ENCODE results near the gene YAP1.

Gene YAP1

DNA sequence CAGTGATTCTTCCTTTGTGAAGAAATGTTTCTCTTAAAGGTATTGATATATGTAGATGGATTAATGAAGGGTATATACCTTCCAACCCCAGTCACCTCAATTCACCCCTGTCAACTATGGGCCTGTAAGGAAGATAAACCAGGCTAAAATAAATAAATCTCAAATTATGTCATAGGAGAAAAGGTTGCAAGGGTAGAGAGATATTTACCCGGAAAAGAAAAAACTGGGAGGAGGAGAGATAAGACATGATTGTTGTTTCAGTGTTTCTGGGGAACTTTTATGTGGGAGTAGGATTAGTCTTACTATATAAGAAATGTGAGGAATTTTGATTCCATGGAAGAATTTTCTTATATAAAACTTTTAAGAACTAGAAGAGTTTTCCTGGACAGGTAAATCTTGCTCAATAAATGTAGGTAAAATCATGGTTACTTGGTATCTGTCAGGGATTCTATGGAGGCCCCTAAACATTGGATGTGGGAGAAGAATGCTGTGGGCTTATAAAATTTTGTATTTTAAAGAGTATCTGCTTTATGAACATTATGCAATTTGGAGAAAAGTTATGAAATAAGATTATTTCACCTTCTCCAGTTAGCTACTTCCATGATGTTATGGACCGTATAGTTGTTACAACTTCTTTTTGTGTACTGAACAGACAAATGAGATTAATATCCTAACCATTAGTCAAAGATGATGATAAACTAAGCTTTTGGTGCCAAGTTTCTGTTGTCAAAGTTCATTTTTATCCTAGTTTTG, 6.4 kb downstream of the YAP1 start:
- H3K4me1 ChIP-seq (ENCODE audit: control insufficient read depth, insufficient read depth, low read length) = peaks cover 50% of the 10 kb centered on the region

DNA sequence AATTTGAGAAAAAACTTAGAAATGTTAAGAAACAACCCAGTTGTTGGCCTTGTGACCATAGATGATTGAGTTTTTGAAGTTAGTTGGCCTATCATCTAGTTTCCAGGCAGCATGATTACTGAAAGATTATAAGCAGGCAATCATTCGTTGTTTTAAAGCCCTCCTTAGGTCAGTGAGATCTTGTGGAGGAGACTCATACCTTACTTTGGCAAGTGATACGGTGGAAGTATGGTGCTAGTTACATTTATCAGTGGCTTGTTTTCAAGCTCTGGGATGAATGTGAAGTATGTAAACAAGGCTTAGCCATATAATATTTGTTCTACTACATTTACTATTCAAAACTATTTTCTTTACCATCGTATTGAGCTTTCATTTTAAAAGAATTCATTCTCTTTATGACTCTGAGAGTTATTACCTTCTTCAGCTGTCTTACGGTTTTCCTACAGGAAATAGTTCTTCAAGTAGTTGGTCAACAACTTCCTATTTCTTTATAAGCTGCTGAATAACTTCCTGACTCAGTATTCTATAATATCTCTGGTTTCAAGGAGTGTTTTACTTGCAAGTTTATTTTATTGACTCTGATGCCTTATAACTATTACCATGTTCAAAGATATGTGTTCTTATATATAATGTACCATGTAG, 7.3 kb downstream of the YAP1 start:
- Histone ChIP-seq H3K9me3 (ENCODE audit: control insufficient read depth, low read length) (no peaks in the 10 kb centered on the region), H3K27me3 (ENCODE audit: control insufficient read depth, insufficient read depth, low read length, poor library complexity, severe bottlenecking) (peaks cover 7% of the 10 kb centered on the region), H3K4me3 (ENCODE audit: insufficient read depth, low read depth, low read length) (no peak overlapping the region), H3K4me1 (ENCODE audit: control insufficient read depth, insufficient read depth, low read length) (peaks cover 50% of the 10 kb centered on the region), H3K27ac (ENCODE audit: insufficient read depth, low read depth, low read length, poor library complexity, severe bottlenecking) (no peak overlapping the region), H3K36me3 (ENCODE audit: control insufficient read depth, insufficient read depth, low read length) (no peaks in the 10 kb centered on the region)
- 78 to 81% methylated on average over 4 of the region's 4 CpGs for WGBS, 2 experiments

More for the DNA sequence above, 6.4 kb downstream of the YAP1 start:
- Histone ChIP-seq H3K27me3 (ENCODE audit: control insufficient read depth, insufficient read depth, low read length, poor library complexity, severe bottlenecking) (peaks cover 7% of the 10 kb centered on the region), H3K4me3 (ENCODE audit: insufficient read depth, low read depth, low read length) (no peak overlapping the region), H3K36me3 (ENCODE audit: control insufficient read depth, insufficient read depth, low read length) (no peaks in the 10 kb centered on the region), H3K27ac (ENCODE audit: insufficient read depth, low read depth, low read length, poor library complexity, severe bottlenecking) (no peak overlapping the region), H3K9me3 (ENCODE audit: control insufficient read depth, low read length) (no peaks in the 10 kb centered on the region)
- WGBS, 2 experiments = 93 to 95% methylated on average over 1 to 2 of the region's 2 CpGs

DNA sequence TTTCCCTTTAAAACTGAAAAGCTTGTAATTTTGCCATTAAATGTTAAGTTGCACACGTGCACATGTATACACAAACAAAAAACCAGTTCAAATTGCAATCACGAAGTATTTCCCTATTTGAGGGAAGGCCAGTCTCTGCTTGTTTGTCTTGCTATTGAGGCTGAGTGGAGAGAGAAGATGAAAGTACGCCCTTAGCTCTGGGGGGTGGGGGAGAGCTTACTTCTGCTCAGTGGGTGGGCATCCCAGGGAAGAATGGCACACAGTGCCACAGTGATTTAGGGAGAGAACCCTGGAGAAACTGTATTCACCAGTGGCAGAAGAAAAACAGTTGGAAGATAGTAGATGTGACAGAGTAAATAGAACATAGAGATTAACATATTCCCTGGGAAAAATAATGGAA, 8.7 kb downstream of the YAP1 start:
- Histone ChIP-seq H3K27ac (ENCODE audit: insufficient read depth, low read depth, low read length, poor library complexity, severe bottlenecking) (no peak overlapping the region), H3K4me3 (ENCODE audit: insufficient read depth, low read depth, low read length) (peak overlapping the region; percentile 5), H3K36me3 (ENCODE audit: control insufficient read depth, insufficient read depth, low read length) (peaks cover 2% of the 10 kb centered on the region), H3K27me3 (ENCODE audit: control insufficient read depth, insufficient read depth, low read length, poor library complexity, severe bottlenecking) (peaks cover 7% of the 10 kb centered on the region), H3K9me3 (ENCODE audit: control insufficient read depth, low read length) (no peaks in the 10 kb centered on the region), H3K4me1 (ENCODE audit: control insufficient read depth, insufficient read depth, low read length) (peaks cover 46% of the 10 kb centered on the region)
- WGBS, 2 experiments = 0 to 5% methylated on average over 1 to 3 of the region's 3 CpGs

DNA sequence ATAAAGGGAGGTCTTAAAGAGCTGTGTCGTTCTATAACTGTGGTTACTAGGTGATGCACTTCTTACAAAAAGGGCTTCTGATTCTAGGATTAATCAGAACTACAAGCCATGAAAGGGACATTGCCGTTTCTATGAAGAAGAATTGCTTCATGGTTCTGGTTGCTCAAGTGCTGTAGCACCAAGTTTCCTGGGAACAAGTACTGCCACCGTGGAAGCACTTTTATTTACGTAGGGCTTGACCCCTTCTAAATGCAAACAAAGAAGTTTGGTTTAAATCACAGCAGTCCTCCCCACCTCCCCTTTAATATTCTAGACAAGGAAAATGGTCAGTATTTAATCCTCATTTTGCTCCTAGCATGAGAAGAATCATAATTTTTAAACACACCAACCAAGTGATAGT, 9.8 kb downstream of the YAP1 start:
- H3K4me1 ChIP-seq (ENCODE audit: control insufficient read depth, insufficient read depth, low read length) = peaks cover 36% of the 10 kb centered on the region
- H3K27me3 ChIP-seq (ENCODE audit: control insufficient read depth, insufficient read depth, low read length, poor library complexity, severe bottlenecking) = peaks cover 7% of the 10 kb centered on the region
- peak overlapping the region; percentile 72 for H3K27ac ChIP-seq (ENCODE audit: insufficient read depth, low read depth, low read length, poor library complexity, severe bottlenecking)
- WGBS, 2 experiments = 24 to 27% methylated on average over 4 of the region's 4 CpGs
- H3K36me3 ChIP-seq (ENCODE audit: control insufficient read depth, insufficient read depth, low read length) = peaks cover 7% of the 10 kb centered on the region
- no peak overlapping the region for H3K4me3 ChIP-seq (ENCODE audit: insufficient read depth, low read depth, low read length)
- H3K9me3 ChIP-seq (ENCODE audit: control insufficient read depth, low read length) = no peaks in the 10 kb centered on the region

DNA sequence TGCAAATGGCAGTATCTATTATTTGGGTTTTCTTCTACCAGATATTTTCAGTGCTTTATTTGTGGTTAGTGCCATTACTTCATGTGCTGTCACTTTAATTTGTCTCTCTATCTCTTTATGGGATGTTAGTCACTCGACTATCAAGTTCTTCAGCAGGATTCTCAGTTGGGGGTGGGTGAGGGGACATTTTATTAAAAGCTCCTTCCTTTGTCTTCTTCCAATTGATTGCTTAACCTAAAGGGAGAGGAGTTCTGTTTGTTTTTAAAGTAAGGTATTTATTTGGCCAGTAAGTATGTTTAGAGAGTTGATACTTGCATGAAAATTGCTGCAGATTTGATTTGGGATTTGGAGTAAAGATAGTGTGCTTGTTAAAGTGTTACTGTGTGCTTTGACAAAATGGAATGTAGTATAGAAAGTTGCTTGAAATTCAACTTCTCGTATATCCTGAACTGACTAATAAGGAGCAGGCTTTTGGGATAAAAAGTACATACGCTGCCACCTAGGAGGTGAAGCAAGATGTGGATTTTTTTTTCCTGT, 10.3 kb downstream of the YAP1 start:
- Histone ChIP-seq H3K27me3 (ENCODE audit: control insufficient read depth, insufficient read depth, low read length, poor library complexity, severe bottlenecking) (peaks cover 7% of the 10 kb centered on the region), H3K4me1 (ENCODE audit: control insufficient read depth, insufficient read depth, low read length) (peaks cover 35% of the 10 kb centered on the region), H3K4me3 (ENCODE audit: insufficient read depth, low read depth, low read length) (no peak overlapping the region), H3K36me3 (ENCODE audit: control insufficient read depth, insufficient read depth, low read length) (peaks cover 8% of the 10 kb centered on the region), H3K27ac (ENCODE audit: insufficient read depth, low read depth, low read length, poor library complexity, severe bottlenecking) (peak overlapping the region; percentile 72), H3K9me3 (ENCODE audit: control insufficient read depth, low read length) (no peaks in the 10 kb centered on the region)
- 42 to 55% methylated on average over 2 to 3 of the region's 3 CpGs for WGBS, 2 experiments

DNA sequence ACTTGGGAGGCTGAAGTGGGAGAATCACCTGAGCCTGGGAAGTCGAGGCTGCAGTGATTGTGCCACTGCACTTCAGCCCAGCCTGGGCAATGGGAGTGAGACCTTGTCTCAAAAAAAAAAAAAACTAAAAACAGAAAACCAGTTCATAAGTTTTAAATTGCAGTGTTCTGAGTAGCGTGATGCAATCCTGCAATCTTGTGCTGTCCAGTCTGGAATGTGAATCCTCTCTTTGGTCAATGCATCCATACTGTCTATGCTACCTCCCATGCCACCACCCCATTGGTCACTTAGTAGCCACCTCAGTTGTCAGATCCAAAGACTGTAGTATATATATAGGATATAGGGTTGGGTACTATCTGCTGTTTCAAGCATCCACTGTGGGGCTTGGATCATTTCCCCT, 11.1 kb downstream of the YAP1 start:
- 89 to 91% methylated on average over 2 of the region's 2 CpGs for WGBS, 2 experiments
- peaks cover 7% of the 10 kb centered on the region for H3K27me3 ChIP-seq (ENCODE audit: control insufficient read depth, insufficient read depth, low read length, poor library complexity, severe bottlenecking)
- no peak overlapping the region for H3K4me3 ChIP-seq (ENCODE audit: insufficient read depth, low read depth, low read length)
- peaks cover 14% of the 10 kb centered on the region for H3K36me3 ChIP-seq (ENCODE audit: control insufficient read depth, insufficient read depth, low read length)
- no peak overlapping the region for H3K27ac ChIP-seq (ENCODE audit: insufficient read depth, low read depth, low read length, poor library complexity, severe bottlenecking)
- H3K9me3 ChIP-seq (ENCODE audit: control insufficient read depth, low read length) = no peaks in the 10 kb centered on the region
- peaks cover 27% of the 10 kb centered on the region for H3K4me1 ChIP-seq (ENCODE audit: control insufficient read depth, insufficient read depth, low read length)

DNA sequence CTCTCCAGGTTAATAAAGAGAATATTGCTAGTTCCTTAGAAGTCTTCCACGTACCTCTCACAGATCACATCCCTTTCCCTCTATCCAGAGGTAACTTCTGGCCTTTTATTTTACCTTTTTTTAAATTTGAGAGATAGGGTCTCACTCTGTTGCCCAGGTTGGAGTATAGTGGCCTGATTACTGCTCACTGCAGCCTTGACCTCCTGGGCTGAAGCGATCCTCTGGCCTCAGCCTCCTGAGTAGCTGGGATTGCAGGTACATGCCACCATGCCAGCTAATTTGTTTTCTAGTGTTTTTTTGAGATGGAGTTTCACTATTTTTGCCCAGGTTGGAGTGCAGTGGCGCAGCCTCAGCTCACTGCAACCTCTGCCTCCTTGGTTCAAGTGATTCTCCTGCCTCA, 24.4 kb downstream of the YAP1 start:
- Histone ChIP-seq H3K36me3 (ENCODE audit: control insufficient read depth, insufficient read depth, low read length) (peaks cover 4% of the 10 kb centered on the region), H3K27me3 (ENCODE audit: control insufficient read depth, insufficient read depth, low read length, poor library complexity, severe bottlenecking) (no peaks in the 10 kb centered on the region), H3K4me1 (ENCODE audit: control insufficient read depth, insufficient read depth, low read length) (no peaks in the 10 kb centered on the region), H3K4me3 (ENCODE audit: insufficient read depth, low read depth, low read length) (no peak overlapping the region), H3K9me3 (ENCODE audit: control insufficient read depth, low read length) (no peaks in the 10 kb centered on the region), H3K27ac (ENCODE audit: insufficient read depth, low read depth, low read length, poor library complexity, severe bottlenecking) (no peak overlapping the region)
- 94 to 98% methylated on average over 3 of the region's 3 CpGs for WGBS, 2 experiments

DNA sequence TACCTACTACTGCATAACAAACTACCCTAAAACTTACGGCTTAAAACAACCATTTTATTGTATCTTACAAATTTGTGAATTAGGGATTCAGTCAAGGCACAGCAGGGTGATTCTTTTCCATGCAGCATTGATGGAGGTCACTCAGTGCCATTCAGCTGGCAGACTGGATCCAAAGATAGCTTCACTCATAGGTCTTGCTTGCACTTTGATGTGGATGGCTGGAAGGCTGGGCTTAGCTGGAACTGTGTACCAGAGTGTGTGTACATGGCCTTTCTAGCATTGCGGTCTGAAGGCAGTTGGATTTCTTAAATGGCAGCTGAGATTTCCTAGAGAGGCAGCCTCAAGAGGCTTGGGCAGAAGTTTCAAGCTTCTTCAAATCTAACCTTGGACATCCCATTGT, 25.0 kb downstream of the YAP1 start:
- H3K4me3 ChIP-seq (ENCODE audit: insufficient read depth, low read depth, low read length) = no peak overlapping the region
- no peak overlapping the region for H3K27ac ChIP-seq (ENCODE audit: insufficient read depth, low read depth, low read length, poor library complexity, severe bottlenecking)
- 94 to 97% methylated on average over 1 to 2 of the region's 2 CpGs for WGBS, 2 experiments
- no peaks in the 10 kb centered on the region for H3K36me3 ChIP-seq (ENCODE audit: control insufficient read depth, insufficient read depth, low read length)
- H3K27me3 ChIP-seq (ENCODE audit: control insufficient read depth, insufficient read depth, low read length, poor library complexity, severe bottlenecking) = no peaks in the 10 kb centered on the region
- no peaks in the 10 kb centered on the region for H3K4me1 ChIP-seq (ENCODE audit: control insufficient read depth, insufficient read depth, low read length)
- H3K9me3 ChIP-seq (ENCODE audit: control insufficient read depth, low read length) = no peaks in the 10 kb centered on the region

DNA sequence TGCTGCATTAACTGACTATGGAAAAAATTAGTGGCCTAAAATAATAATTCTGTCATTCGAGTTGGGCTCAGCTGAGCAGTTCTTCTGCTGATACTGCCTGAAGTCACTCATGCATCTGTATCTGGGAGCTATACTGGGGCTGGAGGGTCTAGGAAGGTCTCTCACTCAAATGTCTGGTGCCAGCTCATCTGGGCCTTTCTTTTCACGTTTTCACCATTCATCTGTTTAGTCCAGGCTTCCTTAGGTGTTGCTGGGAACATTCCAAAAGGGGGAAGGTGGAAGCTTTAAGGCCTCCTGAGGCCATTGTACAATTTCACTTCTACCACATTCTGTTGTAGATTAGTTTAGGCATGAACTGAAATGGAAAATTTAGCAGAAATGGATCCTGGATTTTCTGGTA, 28.0 kb downstream of the YAP1 start:
- Histone ChIP-seq H3K4me1 (ENCODE audit: control insufficient read depth, insufficient read depth, low read length) (no peaks in the 10 kb centered on the region), H3K4me3 (ENCODE audit: insufficient read depth, low read depth, low read length) (no peak overlapping the region), H3K27me3 (ENCODE audit: control insufficient read depth, insufficient read depth, low read length, poor library complexity, severe bottlenecking) (no peaks in the 10 kb centered on the region), H3K36me3 (ENCODE audit: control insufficient read depth, insufficient read depth, low read length) (no peaks in the 10 kb centered on the region), H3K27ac (ENCODE audit: insufficient read depth, low read depth, low read length, poor library complexity, severe bottlenecking) (no peak overlapping the region), H3K9me3 (ENCODE audit: control insufficient read depth, low read length) (no peaks in the 10 kb centered on the region)
- 94% methylated on average over 2 of the region's 2 CpGs for WGBS, 2 experiments

DNA sequence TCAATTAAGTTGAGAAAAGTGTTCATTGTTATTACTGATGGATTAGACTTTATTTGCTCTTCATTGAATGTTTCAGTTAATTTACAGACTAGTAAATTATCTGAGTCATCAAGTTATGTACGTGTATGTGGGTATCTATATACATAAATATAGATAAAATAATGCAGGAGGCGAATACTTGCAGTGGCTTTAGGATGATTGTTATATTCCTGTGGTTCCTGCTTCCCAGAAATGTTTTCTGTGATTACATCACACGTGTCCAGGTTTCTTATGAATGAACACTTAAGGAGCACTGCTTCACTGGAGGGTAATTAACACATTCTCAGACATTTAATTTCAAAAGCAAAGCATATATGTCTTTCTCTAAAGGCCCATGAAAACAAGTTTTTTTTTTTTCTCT, 28.4 kb downstream of the YAP1 start:
- H3K9me3 ChIP-seq (ENCODE audit: control insufficient read depth, low read length) = no peaks in the 10 kb centered on the region
- WGBS, 2 experiments = 90 to 96% methylated on average over 2 to 3 of the region's 3 CpGs
- H3K4me3 ChIP-seq (ENCODE audit: insufficient read depth, low read depth, low read length) = no peak overlapping the region
- no peaks in the 10 kb centered on the region for H3K27me3 ChIP-seq (ENCODE audit: control insufficient read depth, insufficient read depth, low read length, poor library complexity, severe bottlenecking)
- no peaks in the 10 kb centered on the region for H3K36me3 ChIP-seq (ENCODE audit: control insufficient read depth, insufficient read depth, low read length)
- no peaks in the 10 kb centered on the region for H3K4me1 ChIP-seq (ENCODE audit: control insufficient read depth, insufficient read depth, low read length)
- no peak overlapping the region for H3K27ac ChIP-seq (ENCODE audit: insufficient read depth, low read depth, low read length, poor library complexity, severe bottlenecking)
